ENCODE data around the gene MDM4.

- no peak for TF ChIP-seq EZH2 (IDR thresholded peaks at IDR 0.05; ENCODE audit: borderline replicate concordance, low read depth, low read length, severe bottlenecking)
- no peak for TF ChIP-seq CTCF (IDR thresholded peaks at IDR 0.05; ENCODE audit: borderline replicate concordance, extremely low read depth, low read length, poor library complexity, severe bottlenecking)
Observed at GRCh38 chr1:204571631-204572030, 55.4 kb downstream of the MDM4 start.
